Ecto neural progenitor cell (in vitro differentiated cells): ENCODE measurements around the gene DOCK3.
"Not testable (repeated sequence)": the region's sequence is repeated elsewhere in the genome, so short reads cannot be mapped to it uniquely, and the experiment has no call there.

Source experiments
- DNase-seq: peaks from one replicate; pipeline ENCODE4 v3.0.0-alpha.2; 2018; ENCODE audit warnings: low spot score

Gene DOCK3

GRCh38 chr3:50676031-50676705 is 1.4 kb downstream of the DOCK3 start:
- no peak for DNase-seq

- no peak for DNase-seq
Measured at GRCh38 chr3:50687127-50687751, 12.5 kb downstream of the DOCK3 start.

- no peak for DNase-seq
Measured at GRCh38 chr3:50687916-50688315, 13.2 kb downstream of the DOCK3 start.

- DNase-seq: not testable (repeated sequence)
Measured at GRCh38 chr3:50688602-50689001, 13.9 kb downstream of the DOCK3 start.

- DNase-seq: no peak
Measured at GRCh38 chr3:50689558-50689957, 14.8 kb downstream of the DOCK3 start.

- DNase-seq: no peak
Measured at GRCh38 chr3:50695031-50695430, 20.3 kb downstream of the DOCK3 start.

GRCh38 chr3:50696276-50696675 is 21.5 kb downstream of the DOCK3 start:
- no peak for DNase-seq

- DNase-seq: no peak
Measured at GRCh38 chr3:50698269-50698668, 23.5 kb downstream of the DOCK3 start.

GRCh38 chr3:50708620-50709019 is 33.9 kb downstream of the DOCK3 start:
- DNase-seq: no peak

- DNase-seq: no peak
Measured at GRCh38 chr3:50714946-50715345, 40.2 kb downstream of the DOCK3 start.

GRCh38 chr3:50724831-50725230 is 50.1 kb downstream of the DOCK3 start:
- DNase-seq: no peak

- DNase-seq: no peak
Measured at GRCh38 chr3:50734985-50735384, 60.3 kb downstream of the DOCK3 start.

GRCh38 chr3:50737193-50737905 is 62.6 kb downstream of the DOCK3 start:
- no peak for DNase-seq

GRCh38 chr3:50737906-50738598 is 63.3 kb downstream of the DOCK3 start:
- no peak for DNase-seq

- no peak for DNase-seq
Measured at GRCh38 chr3:50743643-50744042, 68.9 kb downstream of the DOCK3 start.

- no peak for DNase-seq
Measured at GRCh38 chr3:50749822-50750221, 75.1 kb downstream of the DOCK3 start.

GRCh38 chr3:50759015-50759414 is 84.3 kb downstream of the DOCK3 start:
- no peak for DNase-seq

GRCh38 chr3:50777680-50778079 is 103.0 kb downstream of the DOCK3 start:
- no peak for DNase-seq

GRCh38 chr3:50781766-50782165 is 107.0 kb downstream of the DOCK3 start:
- DNase-seq: not testable (repeated sequence)

GRCh38 chr3:50786631-50787030 is 111.9 kb downstream of the DOCK3 start:
- DNase-seq: no peak

GRCh38 chr3:50790894-50791293 is 116.2 kb downstream of the DOCK3 start:
- not testable (repeated sequence) for DNase-seq

GRCh38 chr3:50792568-50792967 is 117.8 kb downstream of the DOCK3 start:
- DNase-seq: no peak

- DNase-seq: not testable (repeated sequence)
Measured at GRCh38 chr3:50803805-50804204, 129.1 kb downstream of the DOCK3 start.
